Uterus (tissue), 4 donors: ENCODE data around the gene AGXT. TPM values are rescaled to one million over a fixed set of nuclear protein-coding genes. Genes with fewer than 3 reads are reported as not detected.

ENCODE experiments used
- DNase-seq, 2 donors: peaks; one replicate each; pipeline ENCODE4 v3.0.0-alpha.2; 2019 to 2020
- H3K27ac ChIP-seq, 2 donors: fragments of 200-600 bp; sonication (generic); 1 replicate in 1 of 2; 2 replicates in 1 of 2; pipeline ENCODE4 v1.5.1; 2016 to 2018
- H3K27me3 ChIP-seq, 2 donors: fragments of 200-600 bp; sonication (generic); one replicate each; pipeline ENCODE4 v1.5.1; 2018 to 2019; ENCODE audit warnings: control low read depth in 1 of 2
- H3K36me3 ChIP-seq, 2 donors: fragments of 200-600 bp; sonication (generic); one replicate each; pipeline ENCODE4 v1.5.1; 2019; ENCODE audit warnings: control low read depth in 1 of 2
- H3K4me1 ChIP-seq, 2 donors: fragments of 200-600 bp; sonication (generic); one replicate each; pipeline ENCODE4 v1.5.1; 2018 to 2019; ENCODE audit warnings: control low read depth in 1 of 2
- H3K4me3 ChIP-seq, 2 donors: fragments of 200-600 bp; sonication (generic); 1 replicate in 1 of 2; 2 replicates in 1 of 2; pipeline ENCODE4 v1.5.1; 2018 to 2019; ENCODE audit warnings: mild to moderate bottlenecking in 1 of 2
- H3K9me3 ChIP-seq, 2 donors: fragments of 200-600 bp; sonication (generic); one replicate each; pipeline ENCODE4 v1.5.1; 2019; ENCODE audit warnings: control low read depth in 1 of 2
- CTCF ChIP-seq, 4 experiments: fragments of 200-600 bp in 2 of 4; fragments of 450-650 bp in 2 of 4; sonication (generic) in 2 of 4; IDR thresholded peaks; one replicate each; pipeline ENCODE4 v1.5.1; 2016 to 2019; ENCODE audit warnings: antibody characterized with exemption in 4 of 4, mild to moderate bottlenecking in 2 of 4, moderate library complexity in 1 of 4
- POLR2A ChIP-seq, 2 donors: fragments of 450-650 bp; IDR thresholded peaks; one replicate each; pipeline ENCODE4 v1.6.1; 2016; ENCODE audit warnings: antibody characterized with exemption in 2 of 2, mild to moderate bottlenecking in 1 of 2, moderate library complexity in 1 of 2
- intact Hi-C: fragments of 100-400 bp; cut with DNase I; formaldehyde crosslinking; loops from one replicate; pipeline ENCODE4 v1.15.1; 2023; ENCODE audit warnings: low total_unique reads
- total RNA-seq, 4 donors: library from RNA; depleted of rRNA in 3 of 4; stranded (reverse); fragments of >200 nt in 3 of 4; gene quantifications; one replicate each; pipeline versions ENCODE4 v1.1.0 to v1.2.4, GENCODE V29; 2014 to 2023
- donor health status: DM: yes; HTN: yes; CAD: no.

The AGXT gene
- total RNA-seq, 4 donors from 2014 or later: not detected

GRCh38 chr2:240926516-240927389, 58.1 kb downstream of the AGXT start:
- Histone ChIP-seq H3K9me3 (peaks cover 0 to 5% of the 10 kb centered on the region in 2 donors), H3K27ac (no peak overlapping the region), H3K36me3 (no peaks in the 10 kb centered on the region), H3K4me3 (no peak overlapping the region), H3K27me3 (no peaks in the 10 kb centered on the region), H3K4me1 (no peaks in the 10 kb centered on the region)
- peak; percentile 9 to 11 for DNase-seq
- intact Hi-C loops: no loop called here
- TF ChIP-seq POLR2A (IDR thresholded peaks at IDR 0.05): no peak
- TF ChIP-seq CTCF (IDR thresholded peaks at IDR 0.05): no peak

- Histone ChIP-seq H3K9me3 (peaks cover 0 to 5% of the 10 kb centered on the region in 2 donors), H3K27me3 (no peaks in the 10 kb centered on the region), H3K27ac (no peak overlapping the region), H3K36me3 (no peaks in the 10 kb centered on the region), H3K4me3 (no peak overlapping the region), H3K4me1 (no peaks in the 10 kb centered on the region)
- intact Hi-C loops: no loop called here
- no peak for TF ChIP-seq CTCF (IDR thresholded peaks at IDR 0.05)
- TF ChIP-seq POLR2A (IDR thresholded peaks at IDR 0.05): no peak
- DNase-seq: no peak
Observed at GRCh38 chr2:240927390-240927781, 58.8 kb downstream of the AGXT start.

GRCh38 chr2:240928476-240929363, 60.1 kb downstream of the AGXT start:
- DNase-seq: no peak
- intact Hi-C loops: no loop called here
- H3K27ac ChIP-seq: no peak overlapping the region
- no peak for TF ChIP-seq CTCF (IDR thresholded peaks at IDR 0.05)
- no peak for TF ChIP-seq POLR2A (IDR thresholded peaks at IDR 0.05)
- no peaks in the 10 kb centered on the region for H3K4me1 ChIP-seq
- H3K36me3 ChIP-seq: no peaks in the 10 kb centered on the region
- no peak overlapping the region for H3K4me3 ChIP-seq
- no peaks in the 10 kb centered on the region for H3K27me3 ChIP-seq
- H3K9me3 ChIP-seq: peaks cover 0 to 5% of the 10 kb centered on the region in 2 donors

GRCh38 chr2:240929364-240930095, 60.9 kb downstream of the AGXT start:
- no peak overlapping the region for H3K4me3 ChIP-seq
- no peaks in the 10 kb centered on the region for H3K4me1 ChIP-seq
- TF ChIP-seq POLR2A (IDR thresholded peaks at IDR 0.05): no peak
- TF ChIP-seq CTCF (IDR thresholded peaks at IDR 0.05): no peak
- no peak overlapping the region for H3K27ac ChIP-seq
- H3K27me3 ChIP-seq: no peaks in the 10 kb centered on the region
- intact Hi-C loops: no loop called here
- DNase-seq: peak in 1 of 2 donors; percentile 11
- H3K9me3 ChIP-seq: peaks cover 0 to 5% of the 10 kb centered on the region in 2 donors
- H3K36me3 ChIP-seq: no peaks in the 10 kb centered on the region

Other genes starting within 250 kb of the AGXT start
- gene GPR35, start 243.3 kb upstream of the AGXT start, total RNA-seq: 1 to 10 TPM in 2 of 4 donors, under 1 TPM in 1, not detected in 1; 0.51 to 7.9 (median 1.7) TPM
- gene AQP12B, start 185.9 kb upstream of the AGXT start, total RNA-seq: not detected
- gene AQP12A, start 177.0 kb upstream of the AGXT start, total RNA-seq: not detected
- gene KIF1A, start 48.6 kb upstream of the AGXT start, total RNA-seq: 10 to 100 TPM in 1 of 4 donors, under 1 TPM in 1, not detected in 2; 0.37 to 12.9 TPM
- under 1 TPM in 1 of 4 donors, not detected in 3; 0.97 TPM for gene MAB21L4, start 27.3 kb downstream of the AGXT start, total RNA-seq
- gene CROCC2, start 37.5 kb downstream of the AGXT start, total RNA-seq: 1 to 10 TPM in 2 of 4 donors, under 1 TPM in 1, not detected in 1; 0.79 to 2.6 (median 1.8) TPM
- 10 to 100 TPM; 18.5 to 87.1 (median 21.9) TPM for gene SNED1, start 129.8 kb downstream of the AGXT start, total RNA-seq
- 100 to 1,000 TPM in 1 of 4 donors, 10 to 100 TPM in 3; 21.5 to 108 (median 41.3) TPM for gene MTERF4, start 233.5 kb downstream of the AGXT start, total RNA-seq